AG09309 (cell line): Measurements from ENCODE around the gene POU3F1.

Experiments used
- DNase-seq: peaks from one replicate; pipeline ENCODE4 v3.0.0-alpha.2; 2010; ENCODE audit warnings: low read depth
- H3K4me3 ChIP-seq: 2 replicates; pipeline ENCODE4 v1.5.1; 2011; ENCODE audit warnings: mild to moderate bottlenecking, low read depth, low read length, moderate library complexity; ENCODE audit not compliant: control insufficient read depth
- TF ChIP-seq, protein P1 (sequence below): IDR thresholded peaks from 2 replicates; pipeline ENCODE4 v1.5.1; 2011; ENCODE audit warnings: mild to moderate bottlenecking, low read depth, low read length, inconsistent platforms; ENCODE audit not compliant: insufficient read depth, control insufficient read depth; ENCODE audit errors: missing control alignments

Gene POU3F1

DNA sequence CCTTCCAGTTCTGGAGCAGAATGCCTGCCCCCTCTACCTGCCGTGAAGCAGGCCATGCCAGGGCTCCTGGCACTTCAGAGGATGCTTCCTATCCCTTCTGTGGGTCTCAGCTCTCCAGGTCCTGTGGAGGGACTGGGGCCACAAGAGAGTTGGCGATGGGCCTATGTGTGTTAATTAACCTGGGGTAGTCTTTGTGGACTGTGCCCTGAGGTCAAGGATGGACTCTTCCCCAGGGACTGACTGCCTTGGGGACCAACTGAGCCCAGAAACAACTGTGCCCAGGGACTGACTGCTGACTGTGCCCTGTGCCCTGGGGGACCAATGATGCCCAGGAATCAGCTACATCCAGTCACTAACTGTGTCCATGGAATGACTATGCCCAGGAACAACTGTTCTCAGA, 37.5 kb upstream of the POU3F1 start:
- no peak overlapping the region for H3K4me3 ChIP-seq
- no peak for DNase-seq
- TF ChIP-seq, protein P1, sequence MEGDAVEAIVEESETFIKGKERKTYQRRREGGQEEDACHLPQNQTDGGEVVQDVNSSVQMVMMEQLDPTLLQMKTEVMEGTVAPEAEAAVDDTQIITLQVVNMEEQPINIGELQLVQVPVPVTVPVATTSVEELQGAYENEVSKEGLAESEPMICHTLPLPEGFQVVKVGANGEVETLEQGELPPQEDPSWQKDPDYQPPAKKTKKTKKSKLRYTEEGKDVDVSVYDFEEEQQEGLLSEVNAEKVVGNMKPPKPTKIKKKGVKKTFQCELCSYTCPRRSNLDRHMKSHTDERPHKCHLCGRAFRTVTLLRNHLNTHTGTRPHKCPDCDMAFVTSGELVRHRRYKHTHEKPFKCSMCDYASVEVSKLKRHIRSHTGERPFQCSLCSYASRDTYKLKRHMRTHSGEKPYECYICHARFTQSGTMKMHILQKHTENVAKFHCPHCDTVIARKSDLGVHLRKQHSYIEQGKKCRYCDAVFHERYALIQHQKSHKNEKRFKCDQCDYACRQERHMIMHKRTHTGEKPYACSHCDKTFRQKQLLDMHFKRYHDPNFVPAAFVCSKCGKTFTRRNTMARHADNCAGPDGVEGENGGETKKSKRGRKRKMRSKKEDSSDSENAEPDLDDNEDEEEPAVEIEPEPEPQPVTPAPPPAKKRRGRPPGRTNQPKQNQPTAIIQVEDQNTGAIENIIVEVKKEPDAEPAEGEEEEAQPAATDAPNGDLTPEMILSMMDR: no peak

DNA sequence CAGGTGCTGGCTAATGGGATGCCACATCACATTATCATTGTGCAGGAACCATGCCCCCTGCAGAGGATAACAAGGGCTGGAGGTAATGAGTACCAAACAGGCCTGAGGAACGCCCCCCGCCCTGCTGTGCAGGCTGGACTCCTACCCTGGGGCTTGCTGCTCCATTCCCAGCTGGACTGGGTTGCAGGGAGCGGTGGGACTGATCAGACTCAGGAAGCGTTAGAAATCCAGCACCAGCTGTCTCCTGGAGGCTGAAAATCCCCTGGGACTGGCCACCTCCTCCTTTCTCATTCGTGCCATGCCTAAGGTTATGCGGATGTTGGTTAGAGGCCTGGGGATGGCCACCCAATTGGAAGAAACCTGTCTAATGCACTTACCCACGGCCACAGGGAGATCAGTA, 36.9 kb upstream of the POU3F1 start:
- DNase-seq: no peak
- TF ChIP-seq, protein P1: no peak

DNA sequence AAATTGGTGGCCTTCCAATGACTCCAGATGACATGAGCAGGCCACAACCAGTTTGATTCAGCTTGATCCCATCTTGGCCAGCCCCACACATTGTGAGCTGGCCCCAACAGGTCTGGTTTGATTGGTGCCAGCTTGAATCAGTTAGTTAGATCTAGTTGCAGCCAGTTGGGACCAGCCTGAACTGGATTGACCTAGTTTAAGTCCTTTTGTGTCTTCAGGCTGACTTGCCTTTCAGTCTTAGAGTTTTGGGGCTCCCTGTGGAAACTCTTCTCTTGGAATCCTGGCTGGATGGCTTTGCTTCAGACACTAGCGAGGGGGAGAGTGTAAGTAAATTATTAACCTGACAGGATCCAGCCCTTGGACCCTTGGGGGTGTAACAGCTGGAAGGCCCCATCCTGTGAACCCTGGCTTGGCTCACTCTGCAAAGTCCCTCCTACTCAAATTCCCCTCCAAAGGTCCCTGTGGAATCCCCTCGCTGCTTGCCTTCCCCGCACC, 36.2 kb upstream of the POU3F1 start:
- no peak overlapping the region for H3K4me3 ChIP-seq
- TF ChIP-seq, protein P1: no peak
- DNase-seq: no peak

More for the DNA sequence above, 36.9 kb upstream of the POU3F1 start:
- H3K4me3 ChIP-seq: no peak overlapping the region

DNA sequence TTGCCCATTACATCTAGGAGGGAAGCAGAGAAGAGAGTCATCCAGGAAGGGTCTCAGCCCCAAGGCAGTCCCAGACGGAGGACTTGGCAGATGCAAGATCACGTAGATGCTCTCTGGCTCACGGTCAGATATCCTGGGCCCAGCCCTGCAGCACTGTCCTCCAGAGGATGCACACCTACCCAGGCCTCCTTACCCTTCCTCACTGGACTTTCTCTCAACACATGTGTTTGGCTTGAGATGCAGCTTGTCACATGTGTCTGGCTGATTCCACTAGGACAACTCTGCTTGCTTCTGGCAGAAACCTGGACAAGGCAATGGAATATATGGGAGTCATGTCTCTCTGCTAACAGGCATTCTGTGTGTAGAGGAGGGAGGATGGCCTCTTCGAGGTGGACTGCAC, 32.4 kb upstream of the POU3F1 start:
- DNase-seq: no peak
- TF ChIP-seq, protein P1: no peak
- H3K4me3 ChIP-seq: no peak overlapping the region

DNA sequence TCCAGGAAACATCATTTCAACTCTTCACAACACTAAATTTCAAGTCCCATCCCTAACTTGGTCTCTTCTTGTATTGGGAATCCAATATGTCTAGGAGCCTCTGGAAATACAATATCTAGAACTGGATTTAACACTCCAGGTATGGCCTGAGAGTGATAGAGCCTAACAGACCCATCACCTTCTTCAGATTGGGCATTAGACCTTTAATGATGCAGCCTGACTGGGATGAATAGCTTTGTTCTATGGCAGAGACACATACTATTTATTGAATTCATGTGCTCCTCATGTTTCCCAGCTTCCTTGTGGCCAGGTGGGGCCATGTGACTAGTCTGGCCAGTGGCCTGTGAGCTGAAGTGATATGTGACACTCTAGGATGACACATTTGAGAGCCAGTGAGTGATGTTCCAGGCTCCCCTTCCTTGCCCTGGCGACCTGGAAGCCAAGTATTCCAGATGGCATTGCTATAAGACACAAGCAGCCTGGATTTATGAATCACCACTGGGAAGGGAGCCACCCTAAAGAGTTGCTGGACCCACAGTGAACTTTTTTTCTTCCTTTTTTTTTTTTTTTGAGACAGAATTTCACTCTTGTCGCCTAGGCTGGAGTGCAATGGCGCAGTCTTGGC, 31.0 kb upstream of the POU3F1 start:
- H3K4me3 ChIP-seq: no peak overlapping the region
- no peak for DNase-seq
- TF ChIP-seq, protein P1: no peak

DNA sequence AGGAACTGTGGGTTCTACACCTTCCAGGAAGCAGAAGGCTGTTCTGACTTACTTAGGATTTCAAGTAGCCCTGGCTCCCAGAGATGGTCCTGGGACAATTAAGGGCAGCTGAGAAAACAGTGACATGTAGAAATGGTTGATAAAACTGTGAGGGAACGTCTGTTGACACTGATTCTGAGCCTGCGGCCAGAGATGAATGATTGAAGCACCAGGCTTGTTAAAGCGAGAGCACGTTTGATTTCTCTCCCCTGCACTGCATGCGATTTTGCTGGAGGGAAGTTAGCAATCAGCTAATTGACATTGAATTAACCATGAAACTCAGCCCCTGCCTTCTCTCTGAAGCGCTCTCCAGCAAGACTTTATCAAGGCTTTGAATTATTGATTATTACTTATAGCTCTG, 29.9 kb upstream of the POU3F1 start:
- DNase-seq: no peak
- TF ChIP-seq, protein P1: no peak
- no peak overlapping the region for H3K4me3 ChIP-seq
